Measurements from ENCODE around the gene LLGL2. TPM values are rescaled to one million over a fixed set of nuclear protein-coding genes. Genes with fewer than 3 reads are reported as not detected.

Gene LLGL2
- total and polyA plus RNA-seq, 10 of the 15 experiments (the other 5 are each of a cell fraction or from before 2014, with no cell fraction given), result 0.21 to 9.9 (median 4.5) TPM

GRCh38 chr17:75566834-75567233 lies 41.3 kb downstream of the LLGL2 start:
- RAD21 ChIA-PET (ENCODE audit: unreplicated experiment), result no interaction called here
- Histone ChIP-seq H4K20me1 (ENCODE audit: control insufficient read depth, insufficient read depth) (no peaks in the 10 kb centered on the region), H3K4me2 (ENCODE audit: control insufficient read depth, insufficient read depth) (no peak overlapping the region), H2AFZ (ENCODE audit: control insufficient read depth, low read depth, low read length) (no peak overlapping the region), H3K9ac (ENCODE audit: control insufficient read depth, insufficient read depth, low read length) (no peak overlapping the region), H3K4me3 (no peak overlapping the region), H3K36me3 (ENCODE audit: control insufficient read depth in 2 of 2, insufficient read depth in 2 of 2, low read length in 1 of 2) (no peaks in the 10 kb centered on the region), H3K4me1 (ENCODE audit: control insufficient read depth, insufficient read depth, low read length) (peaks cover 21% of the 10 kb centered on the region), H3K27me3 (replicated peaks in 1 of 2; ENCODE audit: control insufficient read depth in 2 of 2, insufficient read depth in 2 of 2, low read length in 1 of 2) (no peaks in the 10 kb centered on the region), H3K79me2 (ENCODE audit: control insufficient read depth, insufficient read depth, low read length) (no peaks in the 10 kb centered on the region), H3K27ac (ENCODE audit: control insufficient read depth, insufficient read depth) (no peak overlapping the region), H3K9me3 (replicated peaks; ENCODE audit: control insufficient read depth, insufficient read depth, low read length) (no peaks in the 10 kb centered on the region)
- POLR2A ChIA-PET, result no interaction called here
- BruUV-seq (replicated peaks), result no TSS peak
- in situ Hi-C loops (cut with MboI) (no loop called here), intact Hi-C loops (cut with micrococcal nuclease; ENCODE audit: unreplicated experiment) (no loop called here)
- TF ChIP-seq IKZF2 (IDR thresholded peaks at IDR 0.05), result peak; percentile 63 to 69; a peak in 3 of 4 replicates
- TF ChIP-seq RAD21 (IDR thresholded peaks at IDR 0.05; ENCODE audit: insufficient read depth, low read depth, low read length), result no peak
- 0 out of 2 replicates have a peak, but pooled peaks have one; percentile 33 for TF ChIP-seq EED (IDR thresholded peaks at IDR 0.05; ENCODE audit: low read depth)
- TF ChIP-seq RUNX3 (IDR thresholded peaks at IDR 0.05; ENCODE audit: low read length), result peak; percentile 47; the same call in 1 of the 2 replicates
- TF ChIP-seq SMC3 (IDR thresholded peaks at IDR 0.05; ENCODE audit: borderline replicate concordance, low read length), result no peak
- TF ChIP-seq IKZF1 (conservative IDR thresholded peaks at IDR 0.05), result peak; percentile 65
- peak; percentile 88 for TF ChIP-seq SPI1 (IDR thresholded peaks at IDR 0.05; ENCODE audit: borderline replicate concordance, insufficient read depth, low read depth, low read length)
- TF ChIP-seq CHD2 (IDR thresholded peaks at IDR 0.05; ENCODE audit: borderline replicate concordance, low read depth, low read length), result no peak
- TF ChIP-seq ZNF384 (IDR thresholded peaks at IDR 0.05; ENCODE audit: borderline replicate concordance, low read depth, low read length), result peak; percentile 23; the same call in 1 of the 2 replicates
- TF ChIP-seq DPF2 (IDR thresholded peaks at IDR 0.05), result peak; percentile 56; the same call in 1 of the 2 replicates
- TF ChIP-seq, protein P1, sequence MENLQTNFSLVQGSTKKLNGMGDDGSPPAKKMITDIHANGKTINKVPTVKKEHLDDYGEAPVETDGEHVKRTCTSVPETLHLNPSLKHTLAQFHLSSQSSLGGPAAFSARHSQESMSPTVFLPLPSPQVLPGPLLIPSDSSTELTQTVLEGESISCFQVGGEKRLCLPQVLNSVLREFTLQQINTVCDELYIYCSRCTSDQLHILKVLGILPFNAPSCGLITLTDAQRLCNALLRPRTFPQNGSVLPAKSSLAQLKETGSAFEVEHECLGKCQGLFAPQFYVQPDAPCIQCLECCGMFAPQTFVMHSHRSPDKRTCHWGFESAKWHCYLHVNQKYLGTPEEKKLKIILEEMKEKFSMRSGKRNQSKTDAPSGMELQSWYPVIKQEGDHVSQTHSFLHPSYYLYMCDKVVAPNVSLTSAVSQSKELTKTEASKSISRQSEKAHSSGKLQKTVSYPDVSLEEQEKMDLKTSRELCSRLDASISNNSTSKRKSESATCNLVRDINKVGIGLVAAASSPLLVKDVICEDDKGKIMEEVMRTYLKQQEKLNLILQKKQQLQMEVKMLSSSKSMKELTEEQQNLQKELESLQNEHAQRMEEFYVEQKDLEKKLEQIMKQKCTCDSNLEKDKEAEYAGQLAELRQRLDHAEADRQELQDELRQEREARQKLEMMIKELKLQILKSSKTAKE (IDR thresholded peaks at IDR 0.05; ENCODE audit: low read depth, poor library complexity, severe bottlenecking), result no peak
- peak; percentile 49; the same call in 1 of the 2 replicates for TF ChIP-seq IRF4 (IDR thresholded peaks at IDR 0.05; ENCODE audit: low read depth, low read length)
- peak; percentile 72; the same call in 1 of the 2 replicates for TF ChIP-seq TCF12 (IDR thresholded peaks at IDR 0.05; ENCODE audit: low read depth, low read length)
- TF ChIP-seq, protein P2, sequence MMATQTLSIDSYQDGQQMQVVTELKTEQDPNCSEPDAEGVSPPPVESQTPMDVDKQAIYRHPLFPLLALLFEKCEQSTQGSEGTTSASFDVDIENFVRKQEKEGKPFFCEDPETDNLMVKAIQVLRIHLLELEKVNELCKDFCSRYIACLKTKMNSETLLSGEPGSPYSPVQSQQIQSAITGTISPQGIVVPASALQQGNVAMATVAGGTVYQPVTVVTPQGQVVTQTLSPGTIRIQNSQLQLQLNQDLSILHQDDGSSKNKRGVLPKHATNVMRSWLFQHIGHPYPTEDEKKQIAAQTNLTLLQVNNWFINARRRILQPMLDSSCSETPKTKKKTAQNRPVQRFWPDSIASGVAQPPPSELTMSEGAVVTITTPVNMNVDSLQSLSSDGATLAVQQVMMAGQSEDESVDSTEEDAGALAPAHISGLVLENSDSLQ (IDR thresholded peaks at IDR 0.05), result no peak
- peak in 1 of 2 experiments; percentile 8; a peak in 1 of 4 replicates for TF ChIP-seq BHLHE40 (IDR thresholded peaks at IDR 0.05; ENCODE audit: borderline replicate concordance in 1 of 2, low read depth in 2 of 2, low read length in 1 of 2)
- 26% methylated on average over 5 of the region's 5 CpGs for WGBS (ENCODE audit: insufficient coverage, insufficient replicate concordance, low lambda C conversion rate, missing lambda C conversion rate)
- no peak for FAIRE-seq
- CTCF ChIA-PET, result interaction anchor here (1.2 kb wide), 1 partner anchor 18 kb away, joined by 3 read pairs; no protein-coding TSS in a partner anchor
- no peak for DNase-seq (ENCODE audit: low read depth, low spot score)
- peak; percentile 64 for ATAC-seq
- SMC1A ChIA-PET (ENCODE audit: uncharacterized antibody, unreplicated experiment), result no interaction called here
